ENCODE measurements around the gene SOX1.

The SOX1 gene

GRCh38 chr13:112067116-112067741 is at the start of gene SOX1:
Gene SOX1 (plus strand): TSS chr13:112067149. CDS start chr13:112067659, 510 bp downstream.
- DNase-seq, result no peak

- DNase-seq, result no peak
Observed at GRCh38 chr13:112024577-112024976, 42.4 kb upstream of the SOX1 start.

- DNase-seq, result no peak
Observed at GRCh38 chr13:112027250-112027649, 39.7 kb upstream of the SOX1 start.

GRCh38 chr13:112028481-112028880 is 38.5 kb upstream of the SOX1 start:
- no peak for DNase-seq

- no peak for DNase-seq
Observed at GRCh38 chr13:112029143-112029542, 37.8 kb upstream of the SOX1 start.

DNA sequence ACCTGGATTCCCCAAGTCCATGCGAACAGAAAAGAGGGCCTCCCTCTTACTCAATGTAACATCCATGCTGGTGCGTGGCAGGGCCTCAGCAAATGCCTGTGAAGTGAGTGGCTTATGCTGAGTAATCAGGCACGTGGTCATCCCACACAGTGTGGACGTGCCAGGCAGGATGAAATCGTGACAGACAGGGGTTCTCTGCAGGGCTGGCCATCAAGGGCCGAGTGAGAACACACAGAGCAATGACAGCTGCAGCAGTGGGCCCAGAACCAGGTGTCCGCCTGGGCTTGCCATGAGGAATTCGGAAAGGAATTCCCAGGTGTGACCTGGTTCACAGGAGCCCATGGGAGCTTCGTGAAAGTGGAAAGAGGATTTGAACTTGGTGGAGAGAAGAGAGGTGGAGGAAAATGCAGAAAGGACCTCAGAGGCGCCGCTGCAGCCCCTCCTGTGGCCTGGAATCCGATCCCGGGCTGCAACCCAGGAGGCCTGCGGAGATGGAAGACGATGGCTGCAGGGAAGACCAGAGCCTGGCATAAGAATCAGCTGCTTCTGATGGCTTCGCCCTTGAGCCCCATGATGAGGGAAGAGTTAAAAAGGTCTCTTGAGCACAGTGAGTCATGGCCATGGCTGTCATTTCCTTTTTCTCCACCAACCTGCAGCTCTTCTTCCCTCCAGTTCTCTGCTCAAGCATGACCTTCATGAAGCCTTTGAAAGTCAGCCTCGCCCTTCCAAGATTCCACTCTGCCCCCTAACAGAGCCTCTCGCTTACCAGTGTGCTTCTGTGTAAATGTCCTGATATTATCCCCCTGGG is 34.6 kb upstream of the SOX1 start:
- DNase-seq, result no peak

- no peak for DNase-seq
Observed at GRCh38 chr13:112034231-112034630, 32.7 kb upstream of the SOX1 start.

GRCh38 chr13:112034846-112035245 is 32.1 kb upstream of the SOX1 start:
- DNase-seq, result no peak

GRCh38 chr13:112042496-112042895 is 24.5 kb upstream of the SOX1 start:
- DNase-seq, result no peak

DNA sequence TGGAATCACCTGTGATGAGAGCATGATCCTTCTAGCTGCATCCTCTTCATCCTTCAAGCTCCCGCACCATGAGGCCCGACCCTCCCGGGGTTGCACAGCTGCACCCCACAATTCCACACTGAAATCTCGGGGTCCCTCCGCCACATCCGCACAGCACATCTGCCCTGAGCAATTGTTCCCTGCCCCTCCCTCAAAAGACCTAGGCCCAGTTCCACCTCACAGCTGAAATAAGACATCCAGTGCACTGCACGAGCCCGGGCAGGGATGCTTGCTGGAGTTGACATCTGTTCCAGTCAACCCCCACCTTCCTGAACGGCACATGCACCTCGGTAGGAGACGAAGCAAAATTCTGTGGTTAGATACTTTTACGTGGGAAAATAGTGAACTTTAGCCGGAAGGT is 14.7 kb upstream of the SOX1 start:
- DNase-seq, result no peak

DNA sequence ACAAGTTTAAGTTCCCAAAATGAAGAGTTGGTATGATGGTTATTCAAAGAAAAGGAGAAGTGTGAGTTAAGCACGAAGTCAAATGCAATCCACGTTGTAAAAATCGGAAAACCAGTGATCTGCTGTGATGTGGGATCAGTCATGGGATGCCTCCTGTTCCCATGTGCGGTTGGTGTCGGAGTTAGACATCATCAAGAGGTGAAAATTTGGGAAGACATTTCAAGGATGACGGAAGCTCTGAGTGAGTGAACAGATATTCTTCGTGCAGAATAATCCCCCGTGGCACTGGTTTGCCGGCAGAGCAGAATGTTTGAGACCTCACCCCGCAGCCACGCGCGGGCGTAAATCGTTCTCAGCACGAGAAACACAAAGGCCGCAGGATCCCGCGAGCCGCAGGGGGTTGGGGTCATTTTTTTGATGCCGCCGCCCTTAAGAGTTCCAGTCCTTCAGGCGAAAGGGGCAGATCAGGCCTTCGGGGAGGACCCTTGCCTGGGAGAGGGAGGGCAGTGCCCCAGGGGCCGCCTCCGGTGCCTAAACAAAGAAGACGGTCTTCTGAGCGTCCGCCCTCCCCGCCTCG is 13.7 kb upstream of the SOX1 start:
- DNase-seq, result no peak

DNA sequence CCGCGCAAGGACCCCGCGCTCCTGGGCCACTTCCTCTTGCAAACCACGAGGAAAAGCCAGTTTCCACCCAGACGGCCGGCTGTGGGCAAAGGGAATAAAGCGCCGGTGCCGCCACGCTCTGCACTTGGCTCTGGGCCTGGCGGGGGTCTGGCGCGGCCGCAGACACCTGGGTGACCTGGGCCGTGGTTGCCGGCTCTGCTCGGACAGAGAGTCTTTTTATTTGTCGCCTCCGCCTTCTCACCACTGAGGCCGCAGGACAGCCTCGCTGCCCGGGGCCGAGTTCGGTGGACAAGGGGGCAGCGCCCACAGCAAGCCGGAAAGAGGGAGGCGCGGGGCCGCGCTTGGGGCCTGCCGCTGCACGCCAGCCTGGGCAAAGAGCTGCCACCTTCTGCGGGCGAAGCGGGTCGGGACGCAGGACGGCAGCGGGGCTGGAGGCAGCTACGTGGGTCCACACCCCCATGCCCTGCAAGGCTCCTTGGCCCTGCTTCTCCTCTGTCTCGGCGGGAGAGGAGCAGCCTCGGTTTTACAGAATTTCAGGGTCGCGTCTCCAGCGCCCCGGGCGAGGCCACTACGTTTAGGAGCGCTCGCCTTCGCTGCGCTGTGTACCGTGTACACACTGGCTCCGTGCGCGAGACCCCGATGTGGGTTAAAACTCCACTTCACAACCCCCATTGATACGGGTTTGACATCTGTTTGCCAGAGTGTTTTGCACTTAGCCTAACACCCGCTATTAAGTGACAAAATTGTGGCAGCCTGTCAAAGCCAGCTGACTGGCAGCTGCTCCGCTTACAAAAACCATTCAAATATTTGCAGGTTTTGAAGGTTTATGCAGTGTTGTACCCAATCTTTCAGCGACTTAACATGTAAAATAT is 13.0 kb upstream of the SOX1 start:
- no peak for DNase-seq

GRCh38 chr13:112054616-112055015 is 12.3 kb upstream of the SOX1 start:
- DNase-seq, result no peak

GRCh38 chr13:112055036-112055914 is 11.7 kb upstream of the SOX1 start:
- no peak for DNase-seq

GRCh38 chr13:112055915-112056269 is 11.1 kb upstream of the SOX1 start:
- no peak for DNase-seq

- no peak for DNase-seq
Observed at GRCh38 chr13:112056284-112056727, 10.6 kb upstream of the SOX1 start.

- DNase-seq, result no peak
Observed at GRCh38 chr13:112056739-112057438, 10.1 kb upstream of the SOX1 start.

DNA sequence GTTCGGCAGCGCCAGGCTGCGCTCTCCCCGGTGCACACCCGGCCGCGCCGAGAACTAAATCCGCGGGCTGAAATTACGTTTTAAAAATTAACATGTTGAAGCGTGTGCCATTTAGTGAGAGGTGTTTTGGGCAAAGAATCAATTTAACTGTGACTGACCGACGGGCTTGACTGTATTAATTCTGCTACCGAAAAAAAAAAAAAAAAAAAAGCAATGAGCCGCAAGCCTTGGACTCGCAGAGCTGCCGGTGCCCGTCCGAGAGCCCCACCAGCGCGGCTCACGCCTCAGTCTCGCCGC is 9.6 kb upstream of the SOX1 start:
- no peak for DNase-seq

GRCh38 chr13:112057736-112058518 is 9.0 kb upstream of the SOX1 start:
- no peak for DNase-seq

DNA sequence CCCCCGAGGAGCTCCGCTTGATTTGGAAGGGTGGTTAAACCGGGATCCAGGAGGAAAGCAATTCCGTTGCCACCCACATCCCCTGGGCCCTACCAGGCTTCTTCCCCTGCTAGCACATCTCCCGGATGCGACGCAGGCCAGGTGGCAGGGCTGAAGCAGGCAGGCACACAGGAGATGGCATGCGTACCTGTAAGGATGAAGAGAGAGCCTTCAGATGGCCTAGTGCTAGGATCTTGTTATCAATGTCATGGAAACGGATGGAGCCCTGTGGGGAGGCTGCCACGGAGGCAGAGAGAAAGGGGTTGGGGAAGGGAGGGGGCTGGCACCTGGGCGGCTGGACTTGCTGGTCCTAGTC is 8.5 kb upstream of the SOX1 start:
- no peak for DNase-seq

DNA sequence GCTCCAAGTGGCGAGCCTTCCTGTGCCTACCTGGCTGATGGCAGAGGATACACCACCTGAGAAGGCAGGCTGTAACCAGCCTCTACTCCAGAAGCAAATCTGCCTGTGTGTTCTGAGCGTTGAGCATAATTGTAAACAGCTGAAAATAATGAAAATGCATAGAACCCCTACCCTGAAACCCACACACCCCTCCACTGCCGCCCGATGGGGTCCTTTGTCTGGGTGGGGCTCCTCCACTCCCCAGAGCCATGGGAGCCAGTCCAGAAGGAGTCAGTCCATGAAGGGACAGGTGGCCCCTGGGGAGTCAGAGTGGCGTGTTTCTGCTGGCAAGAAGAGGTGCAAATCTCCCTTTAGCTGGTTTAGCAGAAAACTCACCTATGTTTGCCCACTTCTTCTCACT is 8.0 kb upstream of the SOX1 start:
- DNase-seq, result no peak

All from activated CD4-positive, alpha-beta T cell treated with anti-CD3 and anti-CD28 coated beads, Interleukin-2, amount 50 U/mL, for 4 hours (primary cell).